ENCODE measurements around the gene EIF2D. TPM values are rescaled to one million over a fixed set of nuclear protein-coding genes. Genes with fewer than 3 reads are reported as not detected.

EIF2D gene
- total and polyA plus RNA-seq, 5 donors, result 23.0 to 28.0 (median 25.0) TPM

DNA sequence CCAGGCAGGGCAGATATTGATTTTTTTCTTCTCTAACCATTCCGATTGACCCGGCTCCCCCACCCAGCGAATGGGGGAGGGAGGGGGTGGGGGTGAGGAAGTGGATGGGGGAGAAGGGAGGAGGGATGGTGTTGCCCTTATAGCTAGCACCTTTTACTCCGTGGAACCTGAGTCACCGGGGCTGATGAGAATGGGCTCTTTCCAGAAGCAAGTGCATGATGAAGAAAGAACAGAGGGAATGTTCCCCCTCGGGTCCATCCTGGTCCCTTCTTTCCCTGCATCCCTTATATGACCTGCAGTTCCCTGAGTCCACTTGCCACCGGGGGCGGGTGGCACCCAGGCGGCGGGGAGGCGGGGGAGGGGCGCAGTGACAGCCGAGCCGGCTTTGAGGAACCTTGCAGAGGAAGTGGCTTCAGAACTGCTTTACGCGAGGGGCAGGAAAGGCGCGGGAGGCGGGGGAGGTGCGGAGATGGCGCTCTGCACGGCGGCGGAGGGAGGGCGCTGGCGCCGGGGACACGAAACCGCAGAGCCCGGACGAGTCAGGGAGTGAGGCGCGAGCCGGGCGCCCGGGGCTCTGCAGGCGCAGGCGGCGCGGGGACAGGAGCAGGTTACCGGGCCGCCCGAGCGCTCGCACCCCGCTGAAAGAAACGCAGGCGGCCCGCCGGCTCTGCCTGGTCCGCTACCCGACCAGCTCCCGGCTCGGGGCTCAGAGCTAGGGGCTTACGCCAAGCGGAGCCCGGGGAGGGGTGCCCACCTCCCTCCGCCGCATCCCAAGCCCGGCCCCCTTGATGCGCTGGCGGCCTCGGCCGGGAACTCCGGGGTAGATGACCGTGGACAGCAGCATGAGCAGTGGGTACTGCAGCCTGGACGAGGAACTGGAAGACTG, 55.3 kb downstream of the EIF2D start:
- peak; percentile 79 to 84 for ATAC-seq
- peak overlapping the region; percentile 73 for H3K27ac ChIP-seq (ENCODE audit: low read length)

DNA sequence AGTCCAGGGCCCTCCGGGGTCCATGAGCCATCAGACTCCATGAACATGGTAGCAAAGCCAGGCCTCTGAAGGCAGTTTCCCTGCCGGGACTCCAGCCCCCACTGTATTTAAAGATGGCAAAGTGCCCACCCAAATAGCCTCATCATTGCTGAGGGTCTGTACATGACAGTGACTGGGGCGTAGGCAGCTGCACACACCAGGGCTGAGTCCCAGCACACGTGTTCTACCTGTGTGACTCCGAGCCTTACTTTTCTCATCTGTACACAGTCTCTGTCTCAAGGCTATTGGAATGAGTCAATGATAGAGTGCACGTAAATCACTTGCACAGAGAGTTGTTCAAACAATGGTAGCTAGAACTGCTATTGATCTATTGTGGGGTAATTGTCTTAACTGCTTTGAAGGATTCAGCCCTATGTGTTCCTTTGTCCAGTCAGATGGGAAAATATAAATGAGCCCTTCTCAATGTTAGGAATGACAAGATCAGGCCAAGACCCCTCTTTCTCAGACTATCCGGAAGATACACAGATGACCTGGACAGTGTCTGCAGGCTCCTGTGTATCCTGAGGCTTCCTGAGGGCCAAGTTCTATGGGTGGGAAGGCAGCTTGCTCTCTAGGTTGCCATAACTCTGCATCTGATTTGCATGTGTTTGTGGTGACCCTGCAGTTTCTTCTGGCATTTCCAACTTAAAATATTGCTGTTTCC, 56.1 kb downstream of the EIF2D start:
- DNase-seq (no peak), ATAC-seq (no peak)
- Histone ChIP-seq H3K27me3 (ENCODE audit: control insufficient read depth, insufficient read depth) (no peaks in the 10 kb centered on the region), H3K27ac (ENCODE audit: low read length) (peak overlapping the region; percentile 94), H3K9me3 (ENCODE audit: control insufficient read depth, low read length) (no peaks in the 10 kb centered on the region), H3K4me3 (ENCODE audit: low read length) (no peak overlapping the region), H3K4me1 (ENCODE audit: control insufficient read depth, insufficient read depth, low read length) (peaks cover 13% of the 10 kb centered on the region)
- 66% methylated on average over 7 of the region's 7 CpGs for WGBS
- intact Hi-C loops (cut with DNase I), result no loop called here

More for the DNA sequence above, 55.3 kb downstream of the EIF2D start:
- Histone ChIP-seq H3K9me3 (ENCODE audit: control insufficient read depth, low read length) (no peaks in the 10 kb centered on the region), H3K4me3 (ENCODE audit: low read length) (peak overlapping the region; percentile 75), H3K27me3 (ENCODE audit: control insufficient read depth, insufficient read depth) (no peaks in the 10 kb centered on the region), H3K4me1 (ENCODE audit: control insufficient read depth, insufficient read depth, low read length) (peaks cover 11% of the 10 kb centered on the region)
- DNase-seq, result peak; percentile 77 to 94 (median 93)
- intact Hi-C loops (cut with DNase I), result no loop called here
- 1% methylated on average over 67 of the region's 67 CpGs for WGBS

DNA sequence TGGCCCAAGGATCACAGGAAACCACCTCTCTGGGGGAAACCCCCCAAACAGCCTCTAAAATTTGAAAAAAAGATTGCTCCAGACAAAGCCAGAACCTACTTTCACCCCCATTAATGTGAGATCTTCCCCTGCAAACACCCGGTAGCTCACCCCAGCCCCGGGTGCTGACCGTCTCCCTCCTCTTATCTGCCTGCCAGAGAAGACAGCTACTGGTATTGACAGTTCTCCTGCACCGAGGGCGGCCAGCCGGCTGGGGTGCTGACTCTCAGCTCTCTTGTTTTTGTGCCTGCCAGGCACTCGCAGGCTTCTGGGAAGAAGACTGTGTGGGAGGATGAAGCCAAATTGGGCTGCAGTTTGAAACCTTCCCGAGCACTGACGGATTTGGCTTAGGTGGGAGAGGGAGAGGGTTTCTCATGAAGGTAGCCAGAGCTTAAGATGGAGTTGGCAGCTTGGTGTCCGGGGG, 56.8 kb downstream of the EIF2D start:
- WGBS, result 28% methylated on average over 10 of the region's 10 CpGs
- DNase-seq, result peak; percentile 60 to 89 (median 86)

DNA sequence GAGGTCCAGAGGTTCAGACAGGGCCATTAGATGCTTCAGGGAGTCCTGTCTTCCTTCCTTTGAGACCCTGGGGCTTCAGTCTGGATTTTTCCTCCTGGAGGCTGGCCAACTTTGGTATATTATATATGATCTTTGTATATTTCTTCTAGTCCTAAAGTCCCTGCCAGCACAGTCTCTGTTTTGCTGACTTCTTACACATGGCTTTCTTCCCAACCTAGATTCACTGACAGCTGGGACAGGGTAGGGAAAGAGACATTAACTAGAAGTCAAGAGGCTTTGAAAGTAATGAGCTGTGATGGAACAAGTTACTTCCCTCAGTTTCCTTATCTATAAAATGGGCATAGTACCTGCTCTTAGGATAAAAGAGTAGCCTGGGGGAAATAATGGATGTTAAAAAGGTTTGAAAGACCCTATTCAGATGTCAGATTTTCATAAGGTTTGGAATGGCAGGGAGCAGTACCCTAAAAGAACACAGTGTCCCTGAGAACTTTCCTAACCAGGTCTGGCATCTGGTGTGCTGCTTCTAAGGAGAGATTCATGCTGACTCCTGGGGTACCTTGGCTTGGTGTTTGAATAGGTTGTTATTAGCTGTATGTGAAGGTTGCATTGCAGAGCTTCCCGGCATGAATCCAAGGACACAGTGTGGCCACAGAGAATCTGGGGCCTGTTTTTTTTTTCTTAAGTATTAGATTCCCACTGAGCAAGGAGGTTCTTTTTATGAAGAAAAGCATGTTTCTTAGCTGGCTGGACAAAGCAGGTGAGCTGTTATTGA, 57.4 kb downstream of the EIF2D start:
- no peaks in the 10 kb centered on the region for H3K9me3 ChIP-seq (ENCODE audit: control insufficient read depth, low read length)
- no peak for ATAC-seq

More for the DNA sequence above, 56.8 kb downstream of the EIF2D start:
- H3K4me1 ChIP-seq (ENCODE audit: control insufficient read depth, insufficient read depth, low read length), result peaks cover 12% of the 10 kb centered on the region
- no peaks in the 10 kb centered on the region for H3K9me3 ChIP-seq (ENCODE audit: control insufficient read depth, low read length)
- no peaks in the 10 kb centered on the region for H3K27me3 ChIP-seq (ENCODE audit: control insufficient read depth, insufficient read depth)
- H3K4me3 ChIP-seq (ENCODE audit: low read length), result no peak overlapping the region
- peak; percentile 45 to 65 for ATAC-seq
- intact Hi-C loops (cut with DNase I), result no loop called here
- H3K27ac ChIP-seq (ENCODE audit: low read length), result peak overlapping the region; percentile 94

DNA sequence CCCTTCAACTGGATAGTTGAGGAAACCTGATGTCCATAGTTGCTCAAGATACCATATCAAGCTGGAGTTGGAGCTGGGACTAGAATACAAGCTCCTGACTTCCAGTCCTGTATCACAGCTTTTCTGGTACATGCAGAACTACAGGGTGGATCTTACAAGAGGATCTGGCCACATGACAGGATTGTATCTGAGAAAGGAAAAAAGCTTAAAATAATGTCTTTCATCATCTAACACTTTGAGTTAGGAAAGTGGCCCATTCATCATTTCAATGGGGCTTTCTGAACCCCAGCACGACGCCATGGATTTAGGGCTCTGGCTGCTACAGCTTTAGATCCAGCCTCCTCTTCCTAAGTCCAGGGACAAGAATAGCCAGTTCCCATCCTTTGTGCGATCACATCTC, 58.1 kb downstream of the EIF2D start:
- ATAC-seq (no peak), DNase-seq (no peak)
- intact Hi-C loops (cut with DNase I), result no loop called here
- H3K27ac ChIP-seq (ENCODE audit: low read length), result peak overlapping the region; percentile 23
- H3K4me1 ChIP-seq (ENCODE audit: control insufficient read depth, insufficient read depth, low read length), result peaks cover 4% of the 10 kb centered on the region
- no peaks in the 10 kb centered on the region for H3K9me3 ChIP-seq (ENCODE audit: control insufficient read depth, low read length)
- no peak overlapping the region for H3K4me3 ChIP-seq (ENCODE audit: low read length)
- no peaks in the 10 kb centered on the region for H3K27me3 ChIP-seq (ENCODE audit: control insufficient read depth, insufficient read depth)
- WGBS, result 62% methylated on average over 3 of the region's 3 CpGs

More for the DNA sequence above, 57.4 kb downstream of the EIF2D start:
- no peaks in the 10 kb centered on the region for H3K27me3 ChIP-seq (ENCODE audit: control insufficient read depth, insufficient read depth)
- peak overlapping the region; percentile 23 for H3K27ac ChIP-seq (ENCODE audit: low read length)
- intact Hi-C loops (cut with DNase I), result no loop called here
- 68% methylated on average over 1 of the region's 1 CpG for WGBS
- no peak for DNase-seq
- peaks cover 6% of the 10 kb centered on the region for H3K4me1 ChIP-seq (ENCODE audit: control insufficient read depth, insufficient read depth, low read length)
- no peak overlapping the region for H3K4me3 ChIP-seq (ENCODE audit: low read length)

DNA sequence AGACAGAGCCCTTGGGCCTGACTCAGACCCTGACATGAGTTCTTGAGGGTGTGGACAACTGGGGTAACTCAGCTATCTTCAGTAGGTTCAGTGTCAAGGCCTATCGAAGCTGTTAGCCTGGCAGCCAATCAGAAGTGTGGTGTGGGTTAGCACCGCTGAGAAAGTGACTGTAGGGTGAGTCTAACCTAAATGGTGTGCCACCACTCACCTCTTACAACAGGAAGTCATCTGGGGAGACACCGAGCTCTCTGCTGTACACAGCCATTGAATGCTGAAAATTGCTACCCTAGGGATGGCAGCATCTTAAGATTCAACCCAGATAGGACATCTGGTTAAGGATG, 60.3 kb downstream of the EIF2D start:
- DNase-seq, result no peak
- Histone ChIP-seq H3K27ac (ENCODE audit: low read length) (no peak overlapping the region), H3K4me1 (ENCODE audit: control insufficient read depth, insufficient read depth, low read length) (peaks cover 4% of the 10 kb centered on the region), H3K9me3 (ENCODE audit: control insufficient read depth, low read length) (no peaks in the 10 kb centered on the region), H3K4me3 (ENCODE audit: low read length) (no peak overlapping the region), H3K27me3 (ENCODE audit: control insufficient read depth, insufficient read depth) (no peaks in the 10 kb centered on the region)
- no peak for ATAC-seq
- intact Hi-C loops (cut with DNase I), result no loop called here
- 88% methylated on average over 3 of the region's 3 CpGs for WGBS

DNA sequence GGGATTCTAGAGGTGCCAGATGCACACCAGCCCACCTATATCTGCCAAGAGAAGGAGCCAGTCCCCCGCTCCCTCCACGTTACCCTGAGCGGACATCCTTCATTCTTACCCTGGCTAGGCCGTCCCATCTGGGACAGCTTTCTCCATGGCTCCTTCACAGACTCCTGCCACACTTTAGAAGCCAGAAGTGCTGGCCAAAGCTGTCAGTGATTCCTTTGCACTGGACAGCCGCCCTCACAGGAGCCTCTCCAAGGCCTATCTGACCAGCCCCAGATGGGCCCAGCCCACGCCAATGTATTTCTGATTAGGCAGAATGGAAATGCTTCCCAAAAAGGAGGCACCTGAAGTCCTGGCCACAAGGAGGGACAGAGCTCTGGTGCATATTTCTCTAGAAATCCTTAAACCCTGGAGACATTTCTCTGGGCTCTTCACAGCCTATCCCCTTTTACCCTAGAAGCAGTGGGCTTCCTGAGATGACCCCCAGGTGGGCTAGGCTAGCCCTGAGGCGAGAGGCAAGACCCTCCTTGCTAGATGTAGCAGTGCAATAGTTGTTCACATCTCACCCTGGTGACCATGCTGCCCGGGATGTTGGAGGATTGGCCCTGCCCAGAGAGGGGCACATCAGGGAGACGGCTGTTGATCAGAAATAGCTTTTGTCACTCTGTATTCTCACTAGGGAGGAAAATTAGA, 60.8 kb downstream of the EIF2D start:
- intact Hi-C loops (cut with DNase I), result no loop called here
- ATAC-seq (peak; percentile 39 to 54), DNase-seq (peak in 2 of 3 donors; percentile 23 to 69)
- Histone ChIP-seq H3K4me3 (ENCODE audit: low read length) (no peak overlapping the region), H3K27ac (ENCODE audit: low read length) (no peak overlapping the region), H3K4me1 (ENCODE audit: control insufficient read depth, insufficient read depth, low read length) (peaks cover 4% of the 10 kb centered on the region), H3K9me3 (ENCODE audit: control insufficient read depth, low read length) (no peaks in the 10 kb centered on the region), H3K27me3 (ENCODE audit: control insufficient read depth, insufficient read depth) (no peaks in the 10 kb centered on the region)
- 56% methylated on average over 9 of the region's 9 CpGs for WGBS

DNA sequence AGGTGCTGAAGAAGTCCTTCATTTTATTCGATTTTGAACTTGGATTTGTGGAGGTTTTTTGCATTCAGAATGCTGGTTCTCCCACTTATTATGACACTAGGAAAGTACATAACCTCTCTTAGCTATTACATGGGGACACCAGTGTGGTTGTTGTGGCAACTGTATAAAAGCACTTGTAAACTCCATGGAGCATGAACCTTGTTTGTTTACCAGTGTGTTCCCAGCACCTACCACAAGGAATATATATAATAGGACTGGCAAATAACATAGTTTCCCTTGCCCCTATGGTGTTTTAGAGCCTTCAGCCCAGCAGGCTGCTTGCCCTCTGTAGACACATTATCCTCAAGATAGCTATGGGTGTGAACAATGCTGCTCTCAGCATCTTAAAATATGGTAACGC, 61.8 kb downstream of the EIF2D start:
- Histone ChIP-seq H3K4me1 (ENCODE audit: control insufficient read depth, insufficient read depth, low read length) (peaks cover 4% of the 10 kb centered on the region), H3K27ac (ENCODE audit: low read length) (no peak overlapping the region), H3K4me3 (ENCODE audit: low read length) (no peak overlapping the region), H3K27me3 (ENCODE audit: control insufficient read depth, insufficient read depth) (no peaks in the 10 kb centered on the region), H3K9me3 (ENCODE audit: control insufficient read depth, low read length) (no peaks in the 10 kb centered on the region)
- intact Hi-C loops (cut with DNase I), result no loop called here
- DNase-seq (no peak), ATAC-seq (no peak)
- WGBS, result 81% methylated on average over 2 of the region's 2 CpGs

DNA sequence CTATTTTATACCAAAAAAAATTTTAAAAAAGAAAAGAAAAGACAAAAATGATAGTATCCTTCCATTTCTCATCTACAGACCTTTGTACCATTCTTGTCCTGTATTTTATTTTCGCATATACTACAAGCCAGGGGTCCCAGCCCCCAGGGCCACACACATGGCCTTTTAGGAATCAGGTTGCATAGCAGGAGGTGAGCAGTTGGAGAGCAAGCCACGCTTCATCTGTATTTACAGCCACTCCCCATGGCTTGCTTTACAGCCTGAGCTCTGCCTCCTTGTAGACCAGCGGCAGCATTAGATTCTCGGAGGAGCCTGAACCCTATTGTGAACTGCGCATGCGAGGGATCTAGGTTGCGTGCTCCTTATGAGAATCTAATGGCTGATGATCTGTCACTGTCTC, 65.2 kb downstream of the EIF2D start:
- Histone ChIP-seq H3K4me3 (ENCODE audit: low read length) (no peak overlapping the region), H3K9me3 (ENCODE audit: control insufficient read depth, low read length) (no peaks in the 10 kb centered on the region), H3K4me1 (ENCODE audit: control insufficient read depth, insufficient read depth, low read length) (peaks cover 2% of the 10 kb centered on the region), H3K27ac (ENCODE audit: low read length) (no peak overlapping the region), H3K27me3 (ENCODE audit: control insufficient read depth, insufficient read depth) (no peaks in the 10 kb centered on the region)
- DNase-seq (no peak), ATAC-seq (no peak)
- intact Hi-C loops (cut with DNase I), result loop anchor here in 2 of 4 donors (5.0 kb wide), 1 partner anchor 35 kb away; no protein-coding TSS in a partner anchor
- WGBS, result 90% methylated on average over 7 of the region's 7 CpGs

DNA sequence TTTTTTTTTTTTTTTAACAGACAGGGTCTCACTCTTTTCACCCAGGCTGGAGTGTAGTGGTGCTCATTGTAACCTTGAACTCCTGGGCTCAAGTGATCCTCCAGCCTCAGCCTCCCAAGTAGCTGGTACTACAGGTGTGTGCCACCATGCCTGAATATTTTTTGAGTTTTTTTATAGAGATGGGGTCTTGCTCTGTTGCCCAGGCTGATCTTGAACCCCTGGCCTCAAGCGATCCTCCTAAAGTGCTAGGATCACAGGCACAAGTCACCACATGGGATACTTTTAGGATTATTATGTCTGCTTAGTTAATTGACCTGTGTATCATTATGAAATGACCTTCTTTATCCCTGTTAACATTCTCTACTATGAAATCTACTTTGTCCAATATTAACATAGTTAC, 66.9 kb downstream of the EIF2D start:
- no peak for DNase-seq
- intact Hi-C loops (cut with DNase I), result loop anchor here in 3 of 4 donors (2.0 to 5.0 kb wide), 2 partner anchors 37 kb away; no protein-coding TSS in a partner anchor
- no peaks in the 10 kb centered on the region for H3K27me3 ChIP-seq (ENCODE audit: control insufficient read depth, insufficient read depth)
- ATAC-seq, result no peak
- 93% methylated on average over 1 of the region's 1 CpG for WGBS
- peaks cover under 1% of the 10 kb centered on the region for H3K4me1 ChIP-seq (ENCODE audit: control insufficient read depth, insufficient read depth, low read length)
- no peak overlapping the region for H3K27ac ChIP-seq (ENCODE audit: low read length)
- H3K4me3 ChIP-seq (ENCODE audit: low read length), result no peak overlapping the region
- H3K9me3 ChIP-seq (ENCODE audit: control insufficient read depth, low read length), result no peaks in the 10 kb centered on the region
